Measurements from ENCODE around the gene RCBTB1. TPM values are rescaled to one million over a fixed set of nuclear protein-coding genes. Genes with fewer than 3 reads are reported as not detected.

The RCBTB1 gene
- total and polyA plus RNA-seq, 12 donors, result 6.1 to 23.5 (median 18.2) TPM

DNA sequence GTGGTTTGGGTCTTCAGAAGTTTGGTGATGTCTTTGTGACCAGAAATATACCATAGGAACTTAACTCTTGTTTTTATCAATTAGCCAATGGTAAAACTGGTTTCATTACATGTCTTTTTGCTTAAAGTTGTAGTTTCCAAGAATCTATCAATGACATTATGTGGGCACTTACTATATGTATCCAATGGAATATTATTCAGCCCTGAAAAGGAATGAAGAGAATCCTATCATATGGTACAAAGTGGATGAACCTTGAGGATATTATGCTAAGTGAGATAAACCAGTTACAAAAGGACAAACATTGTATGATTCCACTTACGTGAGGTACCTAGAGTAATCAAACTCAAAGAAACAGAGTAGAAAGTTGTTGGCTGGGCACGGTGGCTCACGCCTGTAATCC lies 26.4 kb downstream of the RCBTB1 start:
- no peak for ATAC-seq
- no peak for DNase-seq
- no peak for TF ChIP-seq CTCF (IDR thresholded peaks at IDR 0.05)
- peaks cover 0 to 85% (median 21%) of the 10 kb centered on the region in 9 donors for H3K36me3 ChIP-seq
- H3K4me1 ChIP-seq, result peaks cover 0 to 14% (median 4%) of the 10 kb centered on the region in 9 donors
- H3K4me3 ChIP-seq, result no peak overlapping the region
- intact Hi-C loops (cut with DNase I), result no loop called here
- WGBS, 2 donors, result 98 to 100% methylated on average over 3 of the region's 3 CpGs
- H3K27me3 ChIP-seq, result no peaks in the 10 kb centered on the region
- H3K27ac ChIP-seq, result no peak overlapping the region
- no peaks in the 10 kb centered on the region for H3K9me3 ChIP-seq

- intact Hi-C loops (cut with DNase I), result no loop called here
- 86 to 90% methylated on average over 11 of the region's 11 CpGs for WGBS, 2 donors
- ATAC-seq, result no peak
Measured at GRCh38 chr13:49554387-49554786, 31.0 kb downstream of the RCBTB1 start.

DNA sequence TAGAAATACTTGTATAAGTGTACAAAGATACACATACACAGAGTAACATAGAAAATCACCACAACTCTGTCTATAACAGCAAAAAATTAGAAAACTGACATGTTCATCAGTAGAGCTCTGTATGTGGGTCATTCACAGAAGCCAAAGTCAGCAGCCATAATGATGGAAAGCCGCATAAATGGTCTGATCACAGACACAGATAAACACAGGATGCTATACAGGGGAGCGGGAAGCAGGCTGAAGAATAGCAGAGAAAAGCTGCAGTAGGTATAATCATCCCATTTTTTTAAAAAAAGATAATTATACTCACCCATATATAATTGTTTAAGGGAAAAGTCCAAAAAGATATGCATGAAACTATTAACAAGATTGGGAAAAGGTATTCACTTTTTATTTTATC lies 31.5 kb downstream of the RCBTB1 start:
- Histone ChIP-seq H3K9me3 (no peaks in the 10 kb centered on the region), H3K27ac (no peak overlapping the region), H3K4me1 (no peaks in the 10 kb centered on the region), H3K36me3 (peaks cover 0 to 98% (median 24%) of the 10 kb centered on the region in 9 donors), H3K4me3 (no peak overlapping the region), H3K27me3 (no peaks in the 10 kb centered on the region)
- WGBS, 2 donors, result 95% methylated on average over 2 of the region's 2 CpGs
- no peak for TF ChIP-seq CTCF (IDR thresholded peaks at IDR 0.05)
- DNase-seq, result no peak
- ATAC-seq, result no peak
- intact Hi-C loops (cut with DNase I), result no loop called here

More at GRCh38 chr13:49554387-49554786, 31.0 kb downstream of the RCBTB1 start:
- H3K4me3 ChIP-seq, result no peak overlapping the region
- H3K9me3 ChIP-seq, result no peaks in the 10 kb centered on the region
- H3K27me3 ChIP-seq, result no peaks in the 10 kb centered on the region
- no peak for DNase-seq
- peaks cover 0 to 98% (median 28%) of the 10 kb centered on the region in 9 donors for H3K36me3 ChIP-seq
- H3K4me1 ChIP-seq, result no peaks in the 10 kb centered on the region
- TF ChIP-seq CTCF (IDR thresholded peaks at IDR 0.05), result no peak
- H3K27ac ChIP-seq, result no peak overlapping the region

- no peaks in the 10 kb centered on the region for H3K27me3 ChIP-seq
- no peaks in the 10 kb centered on the region for H3K4me1 ChIP-seq
- ATAC-seq, result peak in 3 of 8 donors; percentile 25 to 47 (median 38)
- 90% methylated on average over 10 of the region's 10 CpGs for WGBS, 2 donors
- peaks cover 0 to 98% (median 35%) of the 10 kb centered on the region in 9 donors for H3K36me3 ChIP-seq
- no peaks in the 10 kb centered on the region for H3K9me3 ChIP-seq
- intact Hi-C loops (cut with DNase I), result no loop called here
- TF ChIP-seq CTCF (IDR thresholded peaks at IDR 0.05), result no peak
- no peak overlapping the region for H3K4me3 ChIP-seq
- peak overlapping the region in 1 of 10 donors; percentile 62 for H3K27ac ChIP-seq
- DNase-seq, result no peak
Measured at GRCh38 chr13:49550942-49551644, 34.3 kb downstream of the RCBTB1 start.

Data from heart right ventricle (tissue), 16 donors.